HG02840 (cell line): ENCODE measurements around the gene ENSA.
"Not testable (repeated sequence)": the region's sequence is repeated elsewhere in the genome, so short reads cannot be mapped to it uniquely, and the experiment has no call there.

ENCODE experiments used
- ATAC-seq: cut with Tn5 transposase; IDR thresholded peaks from one replicate; pipeline ENCODE4 v1.9.1; 2021; ENCODE audit warnings: mild to moderate bottlenecking, moderate library complexity, moderate number of reproducible peaks; ENCODE audit not compliant: unreplicated experiment, low FRiP score

The ENSA gene

GRCh38 chr1:150629115-150629928, at the start of gene ENSA:
TSS of gene ENSA (minus strand) at chr1:150629612. CDS start at chr1:150629470, 142 bp downstream.
- peak; percentile 93 for ATAC-seq

DNA sequence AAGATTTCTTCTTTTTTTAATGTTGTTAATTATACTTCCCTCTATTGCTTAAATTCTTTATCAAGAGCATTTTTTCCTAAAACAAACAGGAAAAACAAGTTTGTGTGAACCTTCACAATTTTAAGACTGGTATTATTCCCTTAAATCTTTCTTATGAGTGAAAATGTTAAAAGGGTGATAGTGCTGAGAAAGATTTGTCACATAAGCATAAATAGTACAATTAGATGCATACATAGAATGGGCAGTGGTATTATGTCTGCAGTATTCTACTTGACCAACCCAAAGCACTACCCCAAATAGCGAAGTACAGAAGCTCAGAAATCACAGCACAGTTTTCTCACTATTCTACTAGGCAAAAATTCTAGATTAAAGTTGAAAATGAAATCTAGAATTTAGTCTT, 49.6 kb upstream of the ENSA start:
- no peak for ATAC-seq

- ATAC-seq: no peak
Measured at GRCh38 chr1:150674881-150675280, 45.5 kb upstream of the ENSA start.

- no peak for ATAC-seq
Measured at GRCh38 chr1:150663321-150663720, 33.9 kb upstream of the ENSA start.

GRCh38 chr1:150662811-150663210, 33.4 kb upstream of the ENSA start:
- ATAC-seq: no peak

GRCh38 chr1:150661156-150661555, 31.7 kb upstream of the ENSA start:
- ATAC-seq: no peak

GRCh38 chr1:150660584-150660983, 31.2 kb upstream of the ENSA start:
- no peak for ATAC-seq

GRCh38 chr1:150657064-150657463, 27.7 kb upstream of the ENSA start:
- ATAC-seq: not testable (repeated sequence)

- not testable (repeated sequence) for ATAC-seq
Measured at GRCh38 chr1:150654635-150655034, 25.2 kb upstream of the ENSA start.

- no peak for ATAC-seq
Measured at GRCh38 chr1:150650193-150650592, 20.8 kb upstream of the ENSA start.

- ATAC-seq: no peak
Measured at GRCh38 chr1:150649441-150650075, 20.1 kb upstream of the ENSA start.

DNA sequence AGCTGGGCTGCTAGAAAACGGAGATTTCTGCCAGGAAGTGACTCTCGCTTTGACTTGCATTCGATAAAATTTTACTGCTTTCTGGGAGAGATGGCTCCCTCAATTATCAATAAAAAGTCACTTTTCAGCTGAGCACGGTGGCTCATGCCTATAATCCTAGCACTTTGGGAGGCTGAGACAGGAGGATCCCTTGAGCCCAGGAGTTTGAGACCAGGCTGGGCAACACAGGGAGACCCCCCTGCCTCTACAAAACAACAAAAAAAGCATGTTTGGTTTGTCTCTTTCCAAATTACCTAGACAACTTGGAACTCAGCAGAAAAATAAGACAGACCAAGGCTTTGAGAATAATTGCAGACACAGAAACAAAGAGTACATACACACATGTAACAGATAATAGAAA, 12.9 kb upstream of the ENSA start:
- no peak for ATAC-seq

GRCh38 chr1:150641126-150641815, 11.9 kb upstream of the ENSA start:
- not testable (repeated sequence) for ATAC-seq

DNA sequence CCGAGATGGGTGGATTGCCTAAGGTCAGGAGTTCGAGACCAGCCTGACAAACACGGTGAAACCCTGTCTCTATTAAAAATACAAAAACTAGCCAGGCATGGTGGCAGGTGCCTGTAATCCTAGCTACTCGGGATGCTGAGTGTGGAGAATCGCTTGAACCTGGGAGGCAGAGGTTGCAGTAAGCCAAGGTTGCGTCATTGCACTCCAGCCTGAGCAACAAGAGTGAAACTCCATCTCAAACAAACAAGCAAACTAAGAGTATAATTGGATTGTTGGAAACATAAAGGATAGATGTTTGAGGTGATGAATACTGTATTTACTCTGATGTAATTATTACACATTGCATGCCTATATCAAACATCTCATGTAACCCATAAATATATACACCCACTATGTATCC, 9.0 kb upstream of the ENSA start:
- ATAC-seq: not testable (repeated sequence)

- ATAC-seq: not testable (repeated sequence)
Measured at GRCh38 chr1:150634839-150635622, 5.6 kb upstream of the ENSA start.

DNA sequence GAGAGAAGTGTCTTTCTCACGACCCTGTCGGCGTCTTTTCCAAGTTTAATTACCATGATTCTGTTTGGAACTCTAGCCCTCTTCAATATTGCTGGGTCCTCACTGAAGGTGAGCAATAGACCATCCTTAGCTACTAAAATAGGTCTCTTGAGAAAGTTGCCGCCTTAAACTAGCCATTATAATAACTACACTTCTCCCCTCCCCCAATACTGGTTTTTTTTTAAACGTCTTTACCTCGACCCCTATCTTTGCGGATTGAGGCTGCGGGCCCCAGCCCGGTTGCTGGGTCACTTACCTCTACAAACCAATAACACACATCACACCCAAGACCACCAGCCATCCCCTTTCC, 672 bp downstream of the ENSA start:
- no peak for ATAC-seq

GRCh38 chr1:150627826-150628410, 1.5 kb downstream of the ENSA start:
- no peak for ATAC-seq

- no peak for ATAC-seq
Measured at GRCh38 chr1:150626150-150626549, 3.3 kb downstream of the ENSA start.

DNA sequence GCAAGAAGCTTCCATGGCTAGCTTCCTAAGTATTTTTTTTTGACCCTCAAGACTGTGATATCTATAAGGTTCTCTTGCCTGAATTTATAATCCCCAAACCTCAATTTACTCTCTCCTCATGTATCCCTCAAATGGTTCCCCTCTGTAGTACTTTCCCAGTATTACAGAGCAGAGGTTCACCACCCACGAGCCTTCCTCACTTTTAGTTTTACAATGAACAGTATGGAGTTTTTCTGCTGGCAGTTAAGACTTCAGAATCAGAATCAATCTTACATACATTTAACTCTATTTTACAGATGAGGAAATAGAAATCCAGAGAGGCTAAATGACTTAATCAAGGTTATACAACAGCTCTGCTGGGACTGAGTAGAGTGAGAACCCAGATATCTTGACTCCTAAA, 4.9 kb downstream of the ENSA start:
- ATAC-seq: not testable (repeated sequence)

- ATAC-seq: not testable (repeated sequence)
Measured at GRCh38 chr1:150624134-150624533, 5.3 kb downstream of the ENSA start.
